GM19467 (cell line): Measurements from ENCODE around the gene S100Z.
"Not testable (repeated sequence)": the region's sequence is repeated elsewhere in the genome, so short reads cannot be mapped to it uniquely, and the experiment has no call there.

Experiments used
- ATAC-seq: cut with Tn5 transposase; IDR thresholded peaks from one replicate; pipeline ENCODE4 v1.9.1; 2021; ENCODE audit warnings: mild to moderate bottlenecking, moderate library complexity; ENCODE audit not compliant: unreplicated experiment

Gene S100Z

GRCh38 chr5:76822105-76822731 is 27.6 kb upstream of the S100Z start:
- ATAC-seq = not testable (repeated sequence)

- not testable (repeated sequence) for ATAC-seq
Measured at GRCh38 chr5:76826416-76826815, 23.4 kb upstream of the S100Z start.

DNA sequence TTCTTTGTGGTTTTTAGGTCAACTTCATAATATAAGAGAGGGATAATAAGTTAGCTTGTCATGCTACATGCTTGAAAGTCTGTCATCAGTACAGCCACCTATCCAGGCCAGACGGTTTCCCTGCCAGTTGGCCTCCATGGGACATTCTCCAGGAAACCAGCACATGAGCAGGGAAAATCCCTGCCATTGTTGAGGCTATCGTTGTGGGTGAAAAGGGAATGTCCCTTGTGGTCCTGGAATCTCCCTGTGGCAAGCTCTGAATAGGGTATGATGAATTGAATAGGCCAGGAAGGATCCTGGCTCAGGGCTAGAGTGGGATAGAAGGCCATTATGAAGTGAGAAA is 18.7 kb upstream of the S100Z start:
- ATAC-seq = no peak

- ATAC-seq = no peak
Measured at GRCh38 chr5:76836181-76836580, 13.6 kb upstream of the S100Z start.

- ATAC-seq = no peak
Measured at GRCh38 chr5:76836585-76836984, 13.2 kb upstream of the S100Z start.

GRCh38 chr5:76838481-76839261 is 11.1 kb upstream of the S100Z start:
- no peak for ATAC-seq

GRCh38 chr5:76841361-76841760 is 8.5 kb upstream of the S100Z start:
- no peak for ATAC-seq

DNA sequence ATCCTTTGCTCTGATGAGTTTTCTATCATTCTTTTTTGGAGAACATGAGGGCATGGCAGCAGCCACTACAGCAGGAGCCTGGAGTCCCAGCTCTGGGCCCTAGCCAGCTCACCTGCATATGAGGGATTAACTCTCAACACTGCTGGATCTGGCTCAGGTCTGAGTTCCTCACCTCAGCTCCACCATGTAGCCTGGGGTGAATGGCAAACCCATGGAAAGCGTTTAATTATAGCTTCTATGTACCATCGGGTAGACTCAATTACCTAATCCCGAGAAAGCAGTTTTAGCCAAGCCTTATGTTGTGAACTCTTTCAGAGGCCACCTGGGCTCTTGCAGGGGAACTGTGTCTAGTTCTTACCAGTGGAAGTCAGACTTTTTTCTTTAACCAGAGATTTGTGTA is 3.9 kb upstream of the S100Z start:
- no peak for ATAC-seq

DNA sequence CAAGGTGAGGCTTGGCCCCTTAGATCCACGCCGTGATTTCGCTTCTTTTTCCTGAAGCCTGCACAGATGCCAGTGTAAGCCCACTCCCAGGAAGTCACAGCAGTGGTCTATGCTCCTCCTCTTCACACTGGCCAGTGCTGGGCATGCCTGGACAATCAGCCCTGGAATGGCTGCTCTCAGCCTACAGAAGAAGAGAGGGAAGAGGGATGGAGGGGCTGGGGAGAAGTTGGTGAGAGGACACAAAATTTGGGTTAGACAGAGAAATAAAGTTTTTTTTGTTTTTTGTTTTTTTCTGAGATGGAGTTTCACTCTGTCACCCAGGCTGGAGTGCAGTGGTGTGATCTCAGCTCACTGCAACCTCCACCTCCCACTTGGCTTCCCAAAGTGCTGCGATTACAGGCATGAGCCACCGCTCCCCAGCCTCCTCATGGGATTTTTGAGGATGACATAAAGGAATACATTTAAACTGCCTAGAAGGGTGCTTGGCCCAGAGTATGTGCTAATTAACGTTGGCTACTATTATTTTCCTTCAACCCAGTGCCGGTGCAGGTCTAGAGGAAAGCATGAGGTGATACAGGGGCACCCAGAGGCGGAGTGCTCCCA is 830 bp downstream of the S100Z start:
- ATAC-seq = no peak

DNA sequence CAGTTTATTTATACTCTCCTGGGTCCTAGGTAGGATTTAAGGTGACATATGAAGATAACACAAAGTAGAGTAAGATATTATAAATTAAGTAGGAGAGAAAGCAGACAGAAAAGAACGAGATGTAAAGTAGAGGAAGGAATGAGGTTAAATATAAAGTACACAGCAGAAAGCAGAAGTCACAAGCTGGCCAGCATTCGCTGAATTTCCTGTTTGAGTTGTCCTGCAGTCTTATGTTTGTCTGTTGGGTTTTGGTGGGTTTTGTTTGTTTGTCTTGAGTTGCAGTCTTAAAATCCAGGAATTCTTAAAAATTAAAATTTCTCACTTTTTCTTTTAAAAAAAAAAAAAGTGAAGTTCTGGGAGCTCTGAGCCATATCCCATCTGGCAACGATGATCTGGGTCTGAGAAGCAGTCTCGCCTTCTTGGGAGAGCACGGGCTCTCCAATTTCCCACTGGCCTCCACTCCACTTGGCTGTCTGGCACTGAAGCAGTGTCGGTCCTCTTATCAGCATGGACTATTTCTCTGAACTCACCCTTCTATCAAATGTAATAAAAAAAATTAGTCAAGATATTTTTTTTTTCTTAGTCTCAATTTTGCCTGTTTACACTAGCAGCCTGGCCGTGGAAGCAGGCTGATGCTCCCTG is 2.0 kb downstream of the S100Z start:
- no peak for ATAC-seq

GRCh38 chr5:76852772-76853171 is 3.0 kb downstream of the S100Z start:
- ATAC-seq = no peak

- ATAC-seq = not testable (repeated sequence)
Measured at GRCh38 chr5:76853741-76854140, 3.9 kb downstream of the S100Z start.

- no peak for ATAC-seq
Measured at GRCh38 chr5:76854644-76855043, 4.8 kb downstream of the S100Z start.

- not testable (repeated sequence) for ATAC-seq
Measured at GRCh38 chr5:76855501-76855900, 5.7 kb downstream of the S100Z start.

GRCh38 chr5:76855961-76856360 is 6.1 kb downstream of the S100Z start:
- no peak for ATAC-seq

DNA sequence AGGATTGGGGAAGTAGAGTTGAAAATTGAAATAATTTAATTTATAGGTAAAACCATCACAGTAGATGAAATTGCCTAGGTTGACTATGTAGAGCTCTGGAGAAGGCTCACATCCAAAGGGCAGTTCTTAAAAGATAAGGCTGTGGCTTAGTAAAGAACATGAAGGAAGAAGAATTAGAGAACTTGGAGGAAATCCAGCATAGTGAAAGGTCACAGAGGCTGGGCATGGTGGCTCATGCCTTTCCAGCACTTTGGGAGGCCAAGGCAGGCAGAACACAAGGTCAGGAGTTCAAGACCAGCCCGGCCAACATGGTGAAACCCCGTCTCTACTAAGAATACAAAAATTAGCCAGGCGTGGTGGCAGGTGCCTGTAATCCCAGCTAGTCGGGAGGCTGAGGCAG is 7.0 kb downstream of the S100Z start:
- ATAC-seq = not testable (repeated sequence)

- no peak for ATAC-seq
Measured at GRCh38 chr5:76859591-76860247, 9.9 kb downstream of the S100Z start.

DNA sequence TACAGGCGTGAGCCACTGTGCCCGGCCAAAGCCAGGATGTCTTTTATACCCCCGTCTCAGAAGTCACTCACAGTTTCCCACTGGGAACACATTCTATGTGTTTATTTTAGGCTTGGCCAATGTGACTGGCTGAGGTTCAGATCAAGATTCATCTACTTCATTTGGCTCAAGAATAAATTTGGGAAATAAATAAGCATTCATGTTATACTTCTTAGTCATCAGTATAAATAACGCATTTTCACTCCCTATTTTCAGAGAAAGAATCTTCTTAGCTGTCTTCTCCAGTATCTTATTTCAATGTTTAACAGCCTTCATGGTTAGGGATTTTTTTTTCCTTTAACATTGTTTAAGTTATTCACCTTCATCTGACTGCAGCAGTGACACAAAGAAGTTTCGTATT is 11.8 kb downstream of the S100Z start:
- no peak for ATAC-seq

GRCh38 chr5:76863001-76863400 is 13.2 kb downstream of the S100Z start:
- ATAC-seq = no peak

GRCh38 chr5:76866503-76866902 is 16.7 kb downstream of the S100Z start:
- no peak for ATAC-seq

DNA sequence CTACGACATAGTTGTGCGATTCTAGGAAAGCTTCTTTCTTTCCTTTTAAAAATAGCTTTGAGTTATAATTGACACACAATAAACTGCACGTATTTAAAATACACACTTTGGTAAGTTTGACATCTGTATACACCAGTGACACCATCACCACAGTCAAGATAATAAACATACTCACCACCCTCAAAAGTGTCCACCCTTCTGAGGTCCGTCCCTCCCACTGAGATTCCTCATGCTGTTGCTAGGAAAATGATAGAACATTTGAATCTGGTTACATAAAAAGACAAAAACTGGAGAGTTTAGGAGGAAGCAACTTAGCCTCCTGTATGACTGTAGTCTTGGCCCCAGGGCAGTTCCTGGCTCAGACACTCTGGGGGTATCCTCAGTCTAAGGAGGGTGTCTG is 17.2 kb downstream of the S100Z start:
- ATAC-seq = no peak
